Stimulated activated CD8-positive, alpha-beta memory T cell treated with anti-CD3 and anti-CD28 coated beads, Interleukin-7, amount 100 ng/mL, for 24 hours (primary cell): ENCODE measurements around the gene PTPRC.

ENCODE experiments used
- DNase-seq: peaks from one replicate; pipeline ENCODE4 v3.0.0-alpha.2; 2020; ENCODE audit warnings: low read depth

Gene PTPRC

GRCh38 chr1:198674009-198674408, 35.2 kb downstream of the PTPRC start:
- no peak for DNase-seq

- no peak for DNase-seq
Observed at GRCh38 chr1:198676253-198676652, 37.4 kb downstream of the PTPRC start.

- DNase-seq = no peak
Observed at GRCh38 chr1:198677027-198677426, 38.2 kb downstream of the PTPRC start.

GRCh38 chr1:198677871-198678270, 39.0 kb downstream of the PTPRC start:
- no peak for DNase-seq

- DNase-seq = no peak
Observed at GRCh38 chr1:198678301-198678836, 39.5 kb downstream of the PTPRC start.

- no peak for DNase-seq
Observed at GRCh38 chr1:198678901-198679329, 40.1 kb downstream of the PTPRC start.

GRCh38 chr1:198679535-198680173, 40.8 kb downstream of the PTPRC start:
- no peak for DNase-seq

- no peak for DNase-seq
Observed at GRCh38 chr1:198680174-198680875, 41.5 kb downstream of the PTPRC start.

- no peak for DNase-seq
Observed at GRCh38 chr1:198681252-198681651, 42.4 kb downstream of the PTPRC start.

- peak; percentile 51 for DNase-seq
Observed at GRCh38 chr1:198681831-198682759, 43.3 kb downstream of the PTPRC start.

- no peak for DNase-seq
Observed at GRCh38 chr1:198682850-198683249, 44.0 kb downstream of the PTPRC start.

GRCh38 chr1:198683449-198683848, 44.6 kb downstream of the PTPRC start:
- no peak for DNase-seq

- no peak for DNase-seq
Observed at GRCh38 chr1:198686069-198686728, 47.4 kb downstream of the PTPRC start.

- no peak for DNase-seq
Observed at GRCh38 chr1:198687429-198687828, 48.6 kb downstream of the PTPRC start.

GRCh38 chr1:198691063-198691462, 52.2 kb downstream of the PTPRC start:
- DNase-seq = no peak

GRCh38 chr1:198693321-198693720, 54.5 kb downstream of the PTPRC start:
- no peak for DNase-seq

- DNase-seq = no peak
Observed at GRCh38 chr1:198694542-198694941, 55.7 kb downstream of the PTPRC start.

GRCh38 chr1:198696211-198696610, 57.4 kb downstream of the PTPRC start:
- DNase-seq = no peak

- no peak for DNase-seq
Observed at GRCh38 chr1:198699167-198700015, 60.6 kb downstream of the PTPRC start.

GRCh38 chr1:198700016-198700392, 61.2 kb downstream of the PTPRC start:
- no peak for DNase-seq

- no peak for DNase-seq
Observed at GRCh38 chr1:198700396-198700795, 61.6 kb downstream of the PTPRC start.
